Globus pallidus (tissue), 1 donor: ENCODE results near the gene GRAPL.
"Not testable (repeated sequence)": the region's sequence is repeated elsewhere in the genome, so short reads cannot be mapped to it uniquely, and the experiment has no call there.

Source experiments
- DNase-seq: peaks from one replicate; pipeline ENCODE4 v3.0.0-alpha.2; 2015; ENCODE audit warnings: low spot score

Gene GRAPL

GRCh38 chr17:19136605-19137004 lies 9.2 kb downstream of the GRAPL start:
- DNase-seq = not testable (repeated sequence)

DNA sequence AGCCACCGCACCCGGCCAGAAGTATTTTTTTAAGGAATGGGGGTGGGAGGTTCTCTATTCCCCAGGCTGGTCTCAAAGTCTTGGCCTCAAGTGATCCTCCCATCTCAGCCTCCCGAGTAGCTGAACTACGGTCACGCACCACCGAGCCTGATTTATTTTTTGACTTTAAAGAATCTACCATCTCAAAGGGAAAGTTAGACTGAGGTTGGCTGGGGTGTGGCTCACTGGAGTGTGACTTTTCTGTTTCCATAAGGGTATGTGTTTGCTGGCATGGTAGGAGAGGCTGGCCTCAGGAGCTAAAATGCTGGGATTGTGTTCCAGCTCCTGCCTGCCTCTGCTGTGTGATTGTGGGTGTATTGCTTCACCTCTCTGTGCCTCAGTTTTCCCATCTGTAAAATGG lies 10.6 kb downstream of the GRAPL start:
- DNase-seq = not testable (repeated sequence)

- DNase-seq = not testable (repeated sequence)
Observed at GRCh38 chr17:19141366-19142155, 14.2 kb downstream of the GRAPL start.

- DNase-seq = not testable (repeated sequence)
Observed at GRCh38 chr17:19142419-19142818, 15.0 kb downstream of the GRAPL start.

DNA sequence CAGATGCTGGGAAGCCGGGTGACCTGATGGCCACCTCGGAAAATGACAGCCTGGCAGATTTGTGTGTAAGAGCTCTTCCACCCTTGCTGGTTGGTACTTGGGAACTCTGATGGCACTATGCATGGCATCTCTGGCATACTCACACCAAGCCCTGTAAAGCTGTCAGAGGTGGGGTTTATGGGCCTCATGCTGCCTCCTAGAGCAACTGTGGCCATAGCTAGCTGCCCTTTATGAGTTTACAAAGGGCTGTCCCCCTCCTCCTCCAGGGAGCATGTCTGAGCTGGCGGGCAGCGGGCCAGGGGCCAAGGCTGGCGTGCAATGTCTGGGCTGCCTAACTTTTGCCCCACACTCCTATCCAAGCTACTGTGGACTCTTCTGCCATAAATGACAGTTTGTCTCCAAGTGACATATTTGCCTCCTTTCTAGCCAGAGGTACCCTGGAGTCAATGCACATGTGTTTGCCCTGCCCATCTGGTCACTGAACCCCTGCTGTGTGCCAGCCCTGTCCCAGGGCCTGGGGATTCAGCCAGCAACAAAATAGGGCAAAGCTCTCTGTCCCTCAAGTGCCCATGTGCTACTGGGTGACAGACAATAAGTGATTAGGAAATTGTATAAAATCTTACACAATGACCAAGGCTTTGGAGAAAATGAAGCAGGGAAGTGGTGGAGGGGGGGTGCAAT lies 15.8 kb downstream of the GRAPL start:
- not testable (repeated sequence) for DNase-seq

- not testable (repeated sequence) for DNase-seq
Observed at GRCh38 chr17:19144373-19144772, 17.0 kb downstream of the GRAPL start.

- not testable (repeated sequence) for DNase-seq
Observed at GRCh38 chr17:19145471-19145870, 18.1 kb downstream of the GRAPL start.

DNA sequence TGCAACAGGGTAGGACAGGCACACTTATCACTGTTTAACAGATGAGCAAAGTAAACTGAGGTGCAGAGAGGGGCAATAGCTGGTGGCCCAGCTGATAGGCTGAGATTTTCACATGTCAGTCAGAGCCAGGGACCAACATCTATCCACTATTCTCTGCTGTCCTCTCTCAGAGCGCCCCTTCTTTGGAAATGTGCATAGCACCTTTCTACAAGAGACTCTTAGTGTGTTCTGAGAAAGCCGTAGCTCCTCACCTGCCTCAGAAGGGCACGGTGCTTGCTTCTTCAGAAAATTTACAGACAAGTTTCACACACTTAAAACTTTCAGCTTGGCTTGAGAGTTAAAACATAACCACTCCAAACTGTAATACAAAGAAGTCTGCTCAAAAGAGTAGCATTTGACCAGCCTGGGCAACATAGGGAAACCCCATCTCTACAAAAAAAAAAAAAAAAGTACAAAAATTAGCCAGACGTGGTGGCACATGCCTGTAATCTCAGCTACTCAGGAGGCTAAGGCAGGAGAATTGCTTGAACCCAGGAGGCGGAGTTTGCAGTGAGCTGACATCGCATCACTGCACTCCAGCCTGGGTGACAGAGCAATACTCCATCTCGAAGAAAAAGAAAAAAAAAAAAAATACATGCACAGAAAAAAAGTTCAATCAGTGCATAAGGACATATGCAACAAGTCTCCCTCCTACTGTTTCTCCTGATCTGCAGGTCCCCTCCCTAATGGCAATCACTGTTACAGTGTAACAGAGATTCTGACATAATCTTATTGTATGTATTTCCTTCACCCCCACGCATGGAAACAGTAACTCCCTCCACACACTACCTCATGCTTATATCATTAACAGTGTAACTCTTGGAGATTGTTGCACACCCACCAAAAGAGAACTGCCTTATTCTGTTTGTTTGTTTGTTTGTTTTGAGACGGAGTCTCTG lies 23.6 kb downstream of the GRAPL start:
- DNase-seq = not testable (repeated sequence)

DNA sequence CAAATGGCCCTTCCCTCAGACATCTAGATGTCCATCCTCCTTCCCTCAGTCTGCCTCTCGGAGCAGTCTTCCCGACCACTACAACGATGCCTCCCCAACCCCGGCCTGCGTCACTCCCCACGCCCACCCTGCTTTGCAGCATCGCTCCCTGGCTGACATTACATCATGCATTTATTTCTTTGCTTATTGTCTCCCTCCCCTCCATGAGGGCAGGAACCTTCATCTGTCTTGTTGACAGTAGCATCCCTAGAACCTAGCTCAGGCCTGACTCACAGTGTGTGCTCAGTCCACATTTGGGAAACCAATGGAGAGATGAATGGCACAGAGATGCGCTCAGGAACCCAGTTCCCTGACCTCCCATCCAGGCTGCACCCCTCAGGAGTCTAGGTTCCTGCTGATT lies 30.2 kb downstream of the GRAPL start:
- DNase-seq = not testable (repeated sequence)

GRCh38 chr17:19158478-19158877 lies 31.1 kb downstream of the GRAPL start:
- DNase-seq = not testable (repeated sequence)

DNA sequence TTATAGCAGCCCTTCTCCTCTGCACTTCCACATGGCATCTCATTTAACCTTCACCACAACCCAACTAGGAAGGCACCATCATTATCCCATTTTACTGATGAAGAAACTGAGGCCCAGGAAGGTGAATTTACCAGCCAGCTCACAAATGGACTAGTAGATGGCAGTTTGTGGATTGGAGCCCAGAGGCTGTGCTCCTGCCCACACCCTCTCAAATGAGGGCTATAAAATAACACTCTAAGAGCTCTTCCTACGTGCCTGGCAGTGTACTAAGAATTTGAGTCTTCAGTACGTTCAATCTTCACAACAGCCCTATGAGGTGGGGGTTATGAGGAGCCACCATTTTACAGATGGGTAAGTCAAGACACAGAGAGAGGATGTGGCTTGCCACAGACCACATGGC lies 31.5 kb downstream of the GRAPL start:
- DNase-seq = not testable (repeated sequence)

- not testable (repeated sequence) for DNase-seq
Observed at GRCh38 chr17:19161308-19162107, 34.1 kb downstream of the GRAPL start.

- not testable (repeated sequence) for DNase-seq
Observed at GRCh38 chr17:19162384-19163216, 35.2 kb downstream of the GRAPL start.

DNA sequence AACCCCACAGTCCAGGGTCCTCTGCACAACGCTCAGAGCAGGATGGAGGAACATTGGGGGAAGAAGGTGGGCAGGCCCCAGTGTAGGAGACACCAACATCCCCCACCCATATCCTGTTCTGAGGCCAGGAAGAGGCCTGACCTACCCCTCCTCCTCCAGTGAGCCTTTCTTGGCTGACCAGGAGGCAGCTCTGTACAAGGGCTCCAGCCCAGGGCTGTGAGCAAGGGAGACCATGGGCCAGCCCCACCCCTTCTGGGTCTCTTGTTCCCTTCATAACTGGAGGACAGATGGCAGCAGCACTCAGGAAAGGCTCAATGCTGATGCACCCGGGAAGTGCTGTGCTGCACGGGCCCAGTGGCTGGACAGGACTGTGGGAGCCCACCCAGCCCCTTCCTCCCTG lies 47.0 kb downstream of the GRAPL start:
- DNase-seq = not testable (repeated sequence)

DNA sequence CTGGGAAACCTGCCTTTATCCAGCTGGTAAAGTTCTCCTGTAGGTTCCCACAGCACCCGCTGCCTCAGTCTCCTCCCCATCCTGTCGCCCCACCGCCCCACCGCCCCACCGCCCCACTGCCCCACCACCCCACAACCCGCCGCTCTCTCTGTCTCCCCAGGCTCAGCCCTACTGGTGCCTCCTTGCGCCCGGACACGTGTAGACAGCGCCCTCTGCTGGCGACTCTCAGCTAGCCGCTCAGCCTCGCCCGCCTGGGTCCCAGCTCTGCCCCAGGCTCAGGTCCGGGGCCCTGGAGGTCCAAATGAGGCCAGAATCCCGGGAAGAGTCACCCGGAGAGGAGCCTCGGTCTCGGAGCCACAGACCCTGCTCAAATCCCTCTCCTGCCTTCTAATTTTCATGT lies 48.0 kb downstream of the GRAPL start:
- not testable (repeated sequence) for DNase-seq

DNA sequence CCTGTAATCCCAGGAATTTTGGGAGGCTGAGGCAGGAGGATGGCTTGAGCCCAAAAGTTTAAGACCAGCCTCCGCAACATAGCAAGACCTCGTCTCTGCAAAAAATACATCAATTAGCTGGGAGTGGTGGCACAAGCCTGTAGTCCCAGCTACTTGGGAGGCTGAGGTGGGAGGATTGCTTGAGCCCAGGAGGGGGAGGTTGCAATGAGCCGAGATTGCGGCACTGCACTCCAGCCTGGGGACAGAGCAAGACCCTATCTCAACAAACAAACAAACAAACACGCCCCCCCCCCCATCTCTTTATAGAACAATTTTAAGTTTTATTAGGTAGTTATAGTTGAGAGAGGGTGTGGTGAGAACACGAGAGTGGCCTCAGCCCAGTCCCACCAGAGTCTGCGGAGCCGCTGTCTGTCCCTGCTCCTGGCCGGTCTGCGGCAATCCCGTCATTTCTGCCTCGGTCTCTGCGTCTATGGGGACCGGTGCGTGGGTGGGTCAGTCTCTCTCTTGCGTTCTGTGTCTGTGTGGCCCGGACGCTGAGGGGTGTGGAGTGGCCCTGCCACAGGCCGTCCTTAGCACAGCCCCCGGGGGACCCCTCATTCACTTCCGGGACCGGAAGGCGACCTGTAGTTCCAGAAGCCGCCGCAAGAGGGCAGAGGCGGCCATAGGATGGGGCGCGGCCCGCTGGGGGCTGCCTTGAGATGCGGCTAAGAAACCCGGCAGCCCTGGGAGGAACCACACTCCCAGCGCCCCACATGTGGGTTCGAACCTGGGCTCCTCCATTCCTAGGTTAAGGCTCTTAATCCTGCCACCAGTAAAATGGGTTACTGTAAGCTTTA lies 53.9 kb downstream of the GRAPL start:
- DNase-seq = not testable (repeated sequence)

- DNase-seq = not testable (repeated sequence)
Observed at GRCh38 chr17:19187883-19188869, 60.8 kb downstream of the GRAPL start.
